ENCODE results near the gene ARHGAP44.

DNA sequence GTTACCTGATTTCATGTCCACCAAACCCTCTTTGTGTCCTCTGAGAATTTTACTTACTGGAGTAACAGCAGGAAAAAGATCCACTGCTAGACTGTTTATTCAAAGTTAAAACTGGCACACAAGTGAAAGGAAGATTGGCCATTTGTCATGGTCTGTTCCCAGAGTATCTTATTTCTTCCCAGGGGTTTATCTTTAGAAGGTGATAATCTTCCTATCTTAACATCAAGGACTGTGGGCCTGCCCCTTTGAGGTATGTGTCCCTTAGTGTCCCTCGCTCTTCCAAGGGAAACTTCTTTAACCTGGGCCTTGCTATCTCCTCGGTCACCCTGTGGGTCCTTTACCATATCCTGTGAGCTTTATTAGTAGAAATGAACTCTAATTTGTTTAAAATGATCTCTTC lies 49.7 kb downstream of the ARHGAP44 start:
- TF ChIP-seq MAZ (IDR thresholded peaks at IDR 0.05; ENCODE audit: borderline replicate concordance, low read depth, low read length) (no peak), POLR2A (IDR thresholded peaks at IDR 0.05; ENCODE audit: low read depth, low read length) (no peak), BHLHE40 (IDR thresholded peaks at IDR 0.05; ENCODE audit: low read depth, low read length) (no peak), FOS (IDR thresholded peaks at IDR 0.05; ENCODE audit: low read depth, low read length) (no peak), MXI1 (IDR thresholded peaks at IDR 0.05; ENCODE audit: borderline replicate concordance, low read depth, low read length) (no peak), RAD21 (IDR thresholded peaks at IDR 0.05; ENCODE audit: low read length) (no peak), MAFK (IDR thresholded peaks at IDR 0.05; ENCODE audit: low read depth, low read length) (no peak)
- TF ChIP-seq, protein P1, sequence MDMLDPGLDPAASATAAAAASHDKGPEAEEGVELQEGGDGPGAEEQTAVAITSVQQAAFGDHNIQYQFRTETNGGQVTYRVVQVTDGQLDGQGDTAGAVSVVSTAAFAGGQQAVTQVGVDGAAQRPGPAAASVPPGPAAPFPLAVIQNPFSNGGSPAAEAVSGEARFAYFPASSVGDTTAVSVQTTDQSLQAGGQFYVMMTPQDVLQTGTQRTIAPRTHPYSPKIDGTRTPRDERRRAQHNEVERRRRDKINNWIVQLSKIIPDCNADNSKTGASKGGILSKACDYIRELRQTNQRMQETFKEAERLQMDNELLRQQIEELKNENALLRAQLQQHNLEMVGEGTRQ (IDR thresholded peaks at IDR 0.05; ENCODE audit: low read depth, low read length) = no peak
- TF ChIP-seq, protein P2, sequence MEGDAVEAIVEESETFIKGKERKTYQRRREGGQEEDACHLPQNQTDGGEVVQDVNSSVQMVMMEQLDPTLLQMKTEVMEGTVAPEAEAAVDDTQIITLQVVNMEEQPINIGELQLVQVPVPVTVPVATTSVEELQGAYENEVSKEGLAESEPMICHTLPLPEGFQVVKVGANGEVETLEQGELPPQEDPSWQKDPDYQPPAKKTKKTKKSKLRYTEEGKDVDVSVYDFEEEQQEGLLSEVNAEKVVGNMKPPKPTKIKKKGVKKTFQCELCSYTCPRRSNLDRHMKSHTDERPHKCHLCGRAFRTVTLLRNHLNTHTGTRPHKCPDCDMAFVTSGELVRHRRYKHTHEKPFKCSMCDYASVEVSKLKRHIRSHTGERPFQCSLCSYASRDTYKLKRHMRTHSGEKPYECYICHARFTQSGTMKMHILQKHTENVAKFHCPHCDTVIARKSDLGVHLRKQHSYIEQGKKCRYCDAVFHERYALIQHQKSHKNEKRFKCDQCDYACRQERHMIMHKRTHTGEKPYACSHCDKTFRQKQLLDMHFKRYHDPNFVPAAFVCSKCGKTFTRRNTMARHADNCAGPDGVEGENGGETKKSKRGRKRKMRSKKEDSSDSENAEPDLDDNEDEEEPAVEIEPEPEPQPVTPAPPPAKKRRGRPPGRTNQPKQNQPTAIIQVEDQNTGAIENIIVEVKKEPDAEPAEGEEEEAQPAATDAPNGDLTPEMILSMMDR (conservative IDR thresholded peaks at IDR 0.05; ENCODE audit: low read depth, low read length) = no peak
- TF ChIP-seq, protein P3, sequence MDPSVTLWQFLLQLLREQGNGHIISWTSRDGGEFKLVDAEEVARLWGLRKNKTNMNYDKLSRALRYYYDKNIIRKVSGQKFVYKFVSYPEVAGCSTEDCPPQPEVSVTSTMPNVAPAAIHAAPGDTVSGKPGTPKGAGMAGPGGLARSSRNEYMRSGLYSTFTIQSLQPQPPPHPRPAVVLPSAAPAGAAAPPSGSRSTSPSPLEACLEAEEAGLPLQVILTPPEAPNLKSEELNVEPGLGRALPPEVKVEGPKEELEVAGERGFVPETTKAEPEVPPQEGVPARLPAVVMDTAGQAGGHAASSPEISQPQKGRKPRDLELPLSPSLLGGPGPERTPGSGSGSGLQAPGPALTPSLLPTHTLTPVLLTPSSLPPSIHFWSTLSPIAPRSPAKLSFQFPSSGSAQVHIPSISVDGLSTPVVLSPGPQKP (IDR thresholded peaks at IDR 0.05; ENCODE audit: borderline replicate concordance, low read depth, low read length) = no peak

All from IMR-90 (cell line).